Measurements from ENCODE around the gene CD164. TPM values are rescaled to one million over a fixed set of nuclear protein-coding genes. Genes with fewer than 3 reads are reported as not detected.
A peak's percentile ranks its signal among the peaks of the same experiment; 100 is the strongest.

Gene CD164
- polyA plus RNA-seq, 3 donors, result 106 to 392 (median 272) TPM

- intact Hi-C loops (cut with micrococcal nuclease), result no loop called here
- Histone ChIP-seq H3K4me1 (ENCODE audit: control insufficient read depth in 1 of 2, insufficient read depth in 2 of 2, low read length in 2 of 2) (no peaks in the 10 kb centered on the region), H3K79me2 (ENCODE audit: insufficient read depth, low read length) (no peaks in the 10 kb centered on the region), H3K36me3 (replicated peaks in 1 of 2; ENCODE audit: control insufficient read depth in 1 of 2, insufficient read depth in 2 of 2, low read length in 2 of 2) (no peaks in the 10 kb centered on the region), H3K27me3 (ENCODE audit: control insufficient read depth in 2 of 2, insufficient read depth in 2 of 2, low read length in 2 of 2) (no peaks in the 10 kb centered on the region), H2AFZ (ENCODE audit: insufficient read depth, low read depth, low read length, poor library complexity, severe bottlenecking) (no peak overlapping the region), H4K20me1 (ENCODE audit: insufficient read depth, low read length) (no peaks in the 10 kb centered on the region), H3K4me3 (replicated peaks in 1 of 3; ENCODE audit: low read depth in 2 of 3, low read length in 3 of 3) (no peak overlapping the region), H3K27ac (ENCODE audit: low read depth in 1 of 2, low read length in 2 of 2) (no peak overlapping the region), H3K9ac (ENCODE audit: insufficient read depth, low read length, poor library complexity, severe bottlenecking) (no peak overlapping the region), H3K4me2 (replicated peaks; ENCODE audit: extremely low read depth, low read length, poor library complexity, severe bottlenecking) (no peak overlapping the region), H3K9me3 (replicated peaks in 1 of 2; ENCODE audit: control insufficient read depth in 1 of 2, insufficient read depth in 1 of 2, low read length in 2 of 2) (no peaks in the 10 kb centered on the region)
- no peak for TF ChIP-seq CTCF (IDR thresholded peaks at IDR 0.05)
- Mint-ChIP-seq H3K4me3 (no peak overlapping the region), H3K27me3 (ENCODE audit: low read depth in 3 of 3) (peaks cover 0 to 3% (median 1%) of the 10 kb centered on the region in 3 donors), H3K9me3 (peaks cover 0 to 5% (median 0%) of the 10 kb centered on the region in 7 donors), H3K27ac (no peak overlapping the region), H3K4me1 (peaks cover 7% of the 10 kb centered on the region), H3K36me3 (no peaks in the 10 kb centered on the region)
- 71% methylated on average over 1 of the region's 4 CpGs for WGBS (ENCODE audit: insufficient coverage)
- peak in 2 of 3 donors; percentile 57 to 58 for DNase-seq
These were observed 23.9 kb upstream of the CD164 start for GRCh38 chr6:109406196-109406595.

GRCh38 chr6:109397020-109397419 lies 14.8 kb upstream of the CD164 start:
- WGBS (ENCODE audit: insufficient coverage), result no CpG with 5 or more reads among the region's 4 CpGs
- H3K36me3 ChIP-seq (replicated peaks in 1 of 2; ENCODE audit: control insufficient read depth in 1 of 2, insufficient read depth in 2 of 2, low read length in 2 of 2), result no peaks in the 10 kb centered on the region
- Mint-ChIP-seq H3K27ac (peak overlapping the region in 2 of 7 donors; percentile 80 to 83), H3K4me1 (peaks cover 40% of the 10 kb centered on the region), H3K9me3 (no peaks in the 10 kb centered on the region), H3K36me3 (no peaks in the 10 kb centered on the region), H3K27me3 (ENCODE audit: low read depth in 3 of 3) (peaks cover 0 to 7% (median 2%) of the 10 kb centered on the region in 3 donors), H3K4me3 (no peak overlapping the region)
- DNase-seq, result peak in 2 of 3 donors; percentile 54 to 66
- H2AFZ ChIP-seq (ENCODE audit: insufficient read depth, low read depth, low read length, poor library complexity, severe bottlenecking), result peak overlapping the region; percentile 50
- no peak overlapping the region for H3K4me3 ChIP-seq (replicated peaks in 1 of 3; ENCODE audit: low read depth in 2 of 3, low read length in 3 of 3)
- no peaks in the 10 kb centered on the region for H3K27me3 ChIP-seq (ENCODE audit: control insufficient read depth in 2 of 2, insufficient read depth in 2 of 2, low read length in 2 of 2)
- no peaks in the 10 kb centered on the region for H3K79me2 ChIP-seq (ENCODE audit: insufficient read depth, low read length)
- no peak overlapping the region for H3K4me2 ChIP-seq (replicated peaks; ENCODE audit: extremely low read depth, low read length, poor library complexity, severe bottlenecking)
- intact Hi-C loops (cut with micrococcal nuclease), result loop anchor here in 1 of 2 donors (5.0 kb wide), 1 partner anchor 210 kb away; no protein-coding TSS in a partner anchor
- no peaks in the 10 kb centered on the region for H4K20me1 ChIP-seq (ENCODE audit: insufficient read depth, low read length)
- peaks cover 19 to 25% of the 10 kb centered on the region in 2 donors for H3K4me1 ChIP-seq (ENCODE audit: control insufficient read depth in 1 of 2, insufficient read depth in 2 of 2, low read length in 2 of 2)
- H3K27ac ChIP-seq (ENCODE audit: low read depth in 1 of 2, low read length in 2 of 2), result no peak overlapping the region
- no peak overlapping the region for H3K9ac ChIP-seq (ENCODE audit: insufficient read depth, low read length, poor library complexity, severe bottlenecking)
- H3K9me3 ChIP-seq (replicated peaks in 1 of 2; ENCODE audit: control insufficient read depth in 1 of 2, insufficient read depth in 1 of 2, low read length in 2 of 2), result no peaks in the 10 kb centered on the region
- peak; percentile 51 for TF ChIP-seq CTCF (IDR thresholded peaks at IDR 0.05)
